ENCODE data around the gene TMEFF2.

The TMEFF2 gene

DNA sequence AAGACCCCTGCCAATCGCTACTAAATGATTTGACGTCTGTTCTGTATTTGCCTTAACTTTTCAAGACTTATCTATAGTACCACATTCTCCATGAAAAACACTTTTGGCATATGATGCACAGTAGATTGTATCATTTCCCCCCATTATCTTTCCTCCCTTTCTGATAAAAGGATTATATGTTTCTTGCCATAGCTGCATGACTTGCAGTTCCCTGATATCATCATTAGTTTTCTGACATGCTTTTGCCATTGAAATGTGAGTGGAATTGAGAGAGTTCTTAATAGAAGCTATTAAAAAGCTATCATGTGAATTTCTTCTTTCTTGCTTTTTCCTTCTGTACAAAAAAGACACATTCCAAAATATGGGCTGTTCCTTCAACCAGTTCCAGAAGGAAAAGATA, 130.3 kb downstream of the TMEFF2 start:
- no peak for DNase-seq (ENCODE audit: low spot score)

DNA sequence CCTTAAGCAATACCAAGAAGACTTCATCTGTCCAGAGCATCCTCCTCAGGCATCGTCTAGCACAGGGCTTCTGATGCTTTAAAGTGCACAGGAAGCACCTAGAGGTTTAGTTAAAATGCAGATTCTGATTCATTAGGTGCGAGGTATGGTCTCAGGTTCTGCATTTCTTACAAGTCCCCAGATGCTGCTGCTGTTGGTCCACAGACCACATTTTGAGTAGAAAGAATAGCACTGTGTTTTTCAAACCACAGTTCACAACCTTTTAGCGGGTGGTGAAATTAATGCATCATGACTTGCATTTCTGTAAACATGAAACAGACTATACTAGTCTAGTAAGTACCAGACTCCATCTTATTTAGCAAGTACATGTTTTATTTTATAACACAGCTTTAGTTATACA, 134.6 kb downstream of the TMEFF2 start:
- no peak for DNase-seq (ENCODE audit: low spot score)

DNA sequence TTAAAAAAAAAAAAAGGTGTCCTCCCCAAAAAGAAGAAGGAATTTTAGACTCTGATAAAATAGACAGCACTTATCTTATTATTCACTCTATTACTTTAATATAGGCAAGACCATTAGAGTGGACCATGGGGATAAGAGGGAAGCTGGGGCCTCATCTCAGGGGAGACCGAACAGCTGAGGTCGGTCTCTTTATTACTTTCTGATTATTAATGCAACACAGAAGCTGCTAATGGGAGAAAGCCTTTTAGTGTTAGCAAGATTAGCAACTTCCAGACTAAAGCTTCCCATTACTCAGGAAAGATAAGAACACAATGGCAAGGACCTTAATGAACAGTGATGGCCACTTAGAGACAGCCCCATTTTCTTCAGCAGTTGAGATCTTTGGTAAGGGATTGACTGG, 135.5 kb downstream of the TMEFF2 start:
- no peak for DNase-seq (ENCODE audit: low spot score)

DNA sequence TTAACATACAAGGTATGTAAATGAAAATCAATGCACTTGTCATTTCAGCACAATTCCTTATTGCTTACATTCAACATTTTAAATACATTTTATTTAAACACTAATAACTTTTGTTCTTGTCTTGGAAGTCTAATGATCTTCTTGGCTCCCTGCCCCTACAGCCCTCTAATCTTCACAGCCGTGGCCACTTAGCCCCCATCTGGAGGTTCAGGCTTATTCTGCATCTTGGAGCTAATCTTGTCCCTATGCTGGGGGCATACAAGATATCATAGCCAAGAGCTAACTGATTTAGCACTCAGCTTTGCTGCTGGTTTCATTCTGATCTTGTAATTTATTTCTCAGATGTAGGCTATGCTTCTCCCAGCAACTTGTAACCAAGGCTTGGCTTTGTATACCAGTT, 140.8 kb downstream of the TMEFF2 start:
- no peak for DNase-seq (ENCODE audit: low spot score)

- DNase-seq (ENCODE audit: low spot score): no peak
Observed at GRCh38 chr2:192051533-192051932, 143.2 kb downstream of the TMEFF2 start.

DNA sequence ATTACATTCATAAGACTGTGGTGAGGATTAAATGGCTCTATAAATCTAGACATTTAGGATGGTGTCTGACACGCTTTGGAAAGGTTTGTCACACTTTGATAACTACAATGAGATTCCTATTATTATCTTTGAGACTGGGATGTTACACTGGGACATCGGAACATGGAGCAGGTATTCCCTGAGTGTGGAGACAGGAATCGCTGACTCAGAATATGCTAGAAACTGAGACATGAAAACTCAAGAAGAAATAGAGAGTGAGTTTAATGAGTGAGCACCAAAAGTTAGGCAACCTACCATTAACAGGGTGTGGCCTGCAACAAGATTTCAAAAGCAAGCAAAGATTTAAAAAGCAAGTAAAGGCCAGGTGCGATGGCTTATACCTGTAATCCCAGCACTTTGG, 145.4 kb downstream of the TMEFF2 start:
- DNase-seq (ENCODE audit: low spot score): no peak

DNA sequence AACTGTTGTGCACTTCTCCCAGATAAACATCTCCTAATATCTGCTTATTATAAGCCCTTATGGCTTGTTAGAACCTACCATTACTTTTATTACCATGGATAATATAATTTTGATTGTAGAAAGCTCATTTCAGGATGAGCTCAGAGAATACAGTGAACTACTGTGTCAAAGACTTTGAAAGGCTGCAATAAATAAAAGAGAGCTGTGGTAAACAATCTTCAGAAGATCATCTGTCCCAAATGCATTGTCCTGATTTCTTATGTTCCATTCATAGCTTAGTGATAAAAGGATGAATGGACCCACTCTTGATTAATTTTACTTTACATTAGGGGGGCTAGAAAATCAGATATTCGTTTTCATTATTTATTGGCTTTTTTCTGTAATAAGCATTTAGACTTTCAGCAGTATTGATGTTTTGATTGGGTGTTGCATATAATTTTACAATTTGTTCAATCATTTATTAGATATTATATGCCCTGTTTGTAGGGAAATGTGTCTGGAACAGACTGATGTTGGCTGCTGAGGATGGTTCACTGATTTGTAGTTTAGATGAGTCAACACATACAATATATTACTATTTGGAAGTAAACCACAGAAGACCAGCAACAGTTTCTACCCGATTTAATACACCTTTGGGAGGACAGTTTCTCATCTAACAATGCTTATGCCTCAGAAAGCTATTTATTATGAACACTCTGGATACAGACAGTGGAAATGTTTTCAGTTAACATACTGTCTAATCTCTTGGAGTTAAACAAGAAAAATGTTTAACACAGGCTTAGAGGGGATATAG, 147.2 kb downstream of the TMEFF2 start:
- DNase-seq (ENCODE audit: low spot score): no peak

- no peak for DNase-seq (ENCODE audit: low spot score)
Observed at GRCh38 chr2:192044496-192044895, 150.2 kb downstream of the TMEFF2 start.

GRCh38 chr2:192043216-192043870, 151.4 kb downstream of the TMEFF2 start:
- DNase-seq (ENCODE audit: low spot score): no peak

DNA sequence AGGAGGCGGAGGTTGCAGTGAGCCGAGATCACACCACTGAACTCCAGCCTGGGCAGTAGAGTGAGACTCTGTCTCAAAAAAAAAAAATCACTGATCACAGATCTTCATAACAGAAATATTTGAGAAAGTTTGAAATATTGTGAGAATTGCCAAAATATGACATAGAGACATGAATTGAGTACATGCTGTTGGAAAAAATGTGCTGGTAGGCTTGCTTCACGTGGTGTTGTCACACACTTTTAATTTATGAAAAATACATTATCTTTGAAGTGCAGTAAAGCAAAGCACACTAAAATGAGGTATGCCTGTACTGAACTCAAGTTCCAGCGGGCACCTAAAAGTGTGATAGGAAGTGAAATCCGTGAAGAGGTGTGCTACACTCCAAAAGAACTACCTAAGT, 152.6 kb downstream of the TMEFF2 start:
- no peak for DNase-seq (ENCODE audit: low spot score)

DNA sequence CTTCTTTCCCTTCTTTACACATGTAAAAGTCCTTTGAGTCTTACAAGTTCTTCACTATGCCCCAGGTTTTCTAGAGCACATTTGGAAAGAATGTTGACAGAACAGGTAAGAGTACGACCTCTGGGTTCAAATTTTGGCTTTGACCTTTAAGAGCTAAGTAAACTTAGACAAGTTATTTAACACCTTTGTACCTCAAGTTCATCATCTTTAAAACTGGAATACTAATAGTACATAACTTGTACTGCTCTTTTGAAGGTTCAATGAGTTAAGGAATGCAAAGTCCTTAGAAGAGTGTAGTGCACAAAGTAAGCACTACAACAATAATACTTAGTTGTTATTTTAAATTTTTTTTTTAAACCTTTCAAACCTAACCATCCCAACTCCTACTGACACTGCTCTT, 156.6 kb downstream of the TMEFF2 start:
- no peak for DNase-seq (ENCODE audit: low spot score)

DNA sequence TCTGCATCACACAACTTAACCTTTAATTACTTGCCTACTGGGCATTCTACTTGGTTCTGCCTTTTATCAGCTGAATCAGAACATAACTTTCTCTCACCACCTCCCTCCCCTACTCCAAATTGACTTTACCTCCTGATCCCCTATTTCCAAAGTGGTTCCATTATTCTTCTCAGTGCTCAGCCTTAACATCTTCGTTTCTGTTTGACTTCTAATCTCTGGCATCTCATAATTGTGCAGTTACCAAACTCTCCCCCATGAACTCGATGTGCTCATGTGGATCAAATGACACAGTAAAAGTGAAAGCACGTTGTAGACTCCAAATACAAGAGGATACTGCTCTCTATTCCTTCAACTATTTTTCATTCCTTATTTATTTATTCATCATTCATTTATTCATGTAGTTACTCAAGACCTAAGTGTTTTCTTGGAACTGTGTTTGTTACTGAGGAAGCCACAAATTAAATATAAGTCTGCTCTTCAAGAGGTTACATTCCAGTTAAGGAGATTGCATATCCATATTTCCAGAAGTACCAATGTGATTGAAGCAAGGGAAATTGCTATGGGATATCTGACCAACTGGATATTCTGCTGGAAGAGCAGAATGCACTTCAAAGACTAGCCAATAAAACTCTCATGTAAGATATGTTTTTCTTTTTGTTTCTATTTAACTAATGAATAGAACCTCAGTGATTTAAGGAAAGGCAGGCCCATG, 158.8 kb downstream of the TMEFF2 start:
- DNase-seq (ENCODE audit: low spot score): no peak

DNA sequence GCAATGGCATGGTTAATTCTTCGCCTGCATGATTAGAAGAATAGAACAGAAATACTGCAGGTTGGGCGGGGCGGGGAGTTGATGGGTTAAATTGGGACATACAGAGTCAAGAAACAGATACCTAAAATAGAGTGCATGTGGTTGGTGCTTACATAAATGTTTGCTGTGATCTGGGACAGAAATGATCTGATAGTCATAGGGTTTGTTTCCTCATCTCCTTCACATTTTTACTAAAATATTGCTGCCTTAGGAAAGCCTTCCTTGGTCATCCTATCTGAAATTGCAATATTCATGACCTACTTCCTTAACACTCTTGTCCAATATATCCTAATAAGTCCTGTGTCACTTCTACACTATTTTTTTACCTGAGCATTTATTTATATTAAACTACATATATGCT, 163.9 kb downstream of the TMEFF2 start:
- DNase-seq (ENCODE audit: low spot score): no peak

DNA sequence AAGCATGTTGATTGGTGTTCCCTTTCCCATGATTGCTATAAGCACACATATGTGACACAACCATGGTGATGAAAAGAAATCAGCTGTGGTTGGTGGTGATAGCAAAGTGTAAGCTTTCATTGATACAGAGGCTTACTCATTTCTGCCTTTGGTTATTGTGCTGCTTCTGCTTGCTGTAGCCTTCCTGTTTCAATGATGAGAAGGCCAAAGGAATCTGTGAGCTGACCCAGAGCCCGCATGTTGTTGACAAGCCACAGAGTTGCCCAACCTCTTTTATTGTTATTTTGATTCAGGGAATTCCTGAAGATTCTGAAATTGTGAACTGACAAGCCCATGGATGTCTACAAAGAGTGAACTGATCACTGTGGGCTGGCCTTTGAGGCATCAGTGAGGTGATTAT, 164.4 kb downstream of the TMEFF2 start:
- no peak for DNase-seq (ENCODE audit: low spot score)

DNA sequence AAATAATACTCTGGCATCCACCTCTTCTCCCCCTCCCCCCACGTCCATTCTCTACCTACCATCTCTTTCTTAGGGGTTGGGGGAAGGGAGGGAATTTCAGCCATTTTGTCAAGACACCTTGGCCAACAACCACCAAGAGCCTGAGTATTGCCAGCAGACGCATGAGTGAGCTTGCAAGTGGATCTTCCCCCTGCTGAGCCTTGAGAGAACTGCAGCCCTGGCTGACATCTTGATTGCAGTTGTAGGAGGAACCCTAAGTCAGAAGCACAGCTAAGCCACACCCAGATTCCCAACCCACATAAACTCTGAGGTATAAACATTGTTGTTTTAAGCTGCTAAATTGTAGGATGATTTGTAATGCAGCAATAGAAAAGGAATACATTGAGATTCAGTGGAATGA, 165.6 kb downstream of the TMEFF2 start:
- DNase-seq (ENCODE audit: low spot score): no peak

DNA sequence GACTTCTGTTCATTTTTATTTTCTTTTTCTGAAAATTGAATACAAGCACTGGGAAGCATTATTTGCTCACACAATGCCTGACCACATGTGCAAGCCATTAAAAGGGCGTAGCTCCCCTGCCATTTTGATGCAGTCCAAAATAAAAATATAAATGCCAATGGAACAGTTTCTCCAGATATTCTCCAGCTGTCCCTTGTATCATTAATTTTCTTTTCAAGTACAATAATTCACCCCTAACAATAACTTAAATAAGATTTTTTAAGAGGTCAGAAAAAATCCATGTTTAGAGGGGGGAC, 168.0 kb downstream of the TMEFF2 start:
- no peak for DNase-seq (ENCODE audit: low spot score)

- DNase-seq (ENCODE audit: low spot score): no peak
Observed at GRCh38 chr2:192026059-192026824, 168.5 kb downstream of the TMEFF2 start.

DNA sequence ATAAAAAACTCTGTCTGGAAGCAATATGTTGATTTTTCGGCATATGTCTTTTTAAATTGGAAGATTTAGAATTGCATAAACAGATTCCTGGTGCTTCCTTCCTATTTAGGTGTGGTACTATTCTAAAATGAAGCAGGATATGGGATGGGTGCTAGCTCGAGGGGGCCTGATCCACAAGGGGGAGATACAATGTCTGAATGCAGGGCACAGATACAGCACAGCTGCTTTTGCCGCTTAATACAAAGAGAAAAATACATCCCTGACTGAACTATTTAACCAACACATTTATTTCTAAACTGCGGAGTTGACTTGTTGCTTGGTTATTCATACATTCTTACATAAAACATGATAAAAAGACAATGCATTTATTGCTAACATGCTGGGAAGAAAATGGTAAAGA, 169.1 kb downstream of the TMEFF2 start:
- no peak for DNase-seq (ENCODE audit: low spot score)

DNA sequence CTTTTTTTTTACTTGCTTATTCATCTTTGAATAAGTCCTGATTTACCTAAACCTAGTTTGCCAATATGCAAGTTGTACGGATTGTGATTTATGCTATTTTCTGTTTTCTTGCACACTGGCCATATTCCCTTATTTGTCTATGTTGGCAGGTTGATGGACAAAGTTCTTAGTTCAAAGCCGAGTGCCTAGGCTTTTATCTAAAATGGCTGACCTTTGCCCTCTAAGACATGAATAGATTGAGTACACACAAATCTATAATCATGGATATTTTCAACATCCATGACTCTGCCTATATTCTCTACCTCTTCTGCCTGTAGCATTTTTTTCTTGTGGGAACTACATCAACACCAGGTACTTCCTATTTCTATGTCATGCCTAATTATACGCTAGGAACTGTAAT, 171.7 kb downstream of the TMEFF2 start:
- DNase-seq (ENCODE audit: low spot score): no peak

GRCh38 chr2:192017844-192018243, 176.9 kb downstream of the TMEFF2 start:
- no peak for DNase-seq (ENCODE audit: low spot score)

DNA sequence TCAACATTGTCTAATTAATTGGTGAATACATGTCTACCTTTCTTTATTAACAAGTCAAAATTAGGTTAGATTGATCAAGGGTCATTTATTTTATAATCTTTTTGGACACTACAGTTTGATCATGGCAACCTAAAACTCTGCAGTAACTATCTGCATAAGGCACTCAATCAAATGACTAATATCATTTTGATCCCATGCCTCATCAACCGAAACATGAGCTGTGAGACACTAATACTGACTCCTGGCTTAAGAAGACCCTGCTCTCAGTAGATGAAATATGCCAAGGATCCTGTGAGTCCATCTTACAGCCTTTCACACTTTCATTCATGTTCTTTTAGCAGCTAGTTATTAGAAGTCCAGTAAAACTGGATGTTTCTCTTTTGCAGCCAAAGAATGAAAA, 178.5 kb downstream of the TMEFF2 start:
- DNase-seq (ENCODE audit: low spot score): no peak

DNA sequence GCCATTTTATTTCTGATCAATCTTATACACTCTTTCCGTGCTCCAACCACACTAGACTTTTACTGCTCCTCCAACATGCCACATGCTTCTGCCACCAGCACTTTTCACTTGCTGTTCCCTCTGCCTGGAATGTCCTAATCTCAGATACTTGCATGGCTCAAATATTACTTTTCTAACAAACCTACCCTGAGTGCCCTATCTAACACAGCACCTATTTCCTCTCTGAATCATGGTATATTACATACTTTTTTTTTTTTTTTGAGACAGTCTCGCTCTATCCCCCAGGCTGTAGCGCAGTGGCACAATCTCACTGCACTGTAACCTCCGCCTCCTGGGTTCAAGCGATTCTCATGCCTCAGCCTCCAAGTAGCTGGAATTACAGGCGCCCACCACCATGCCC, 181.5 kb downstream of the TMEFF2 start:
- no peak for DNase-seq (ENCODE audit: low spot score)

DNA sequence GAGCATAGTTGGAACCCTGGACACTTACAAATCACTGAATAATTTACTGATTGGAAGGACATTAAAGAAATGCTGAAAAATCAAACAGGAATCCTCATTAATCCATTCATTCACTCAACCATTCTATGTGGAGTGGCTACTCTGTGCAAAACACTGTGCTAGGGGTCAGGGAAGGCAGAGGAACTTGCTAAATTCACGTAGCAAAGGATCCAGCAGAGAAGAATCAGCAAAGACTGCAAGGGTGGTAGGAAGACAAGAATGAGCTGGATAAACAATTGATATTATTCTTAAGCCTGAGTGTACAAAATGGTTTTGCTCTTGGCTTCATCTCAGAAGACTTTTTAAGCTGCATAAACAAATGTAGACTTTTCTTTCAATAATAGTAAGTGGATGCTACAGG, 183.5 kb downstream of the TMEFF2 start:
- DNase-seq (ENCODE audit: low spot score): no peak
